ENCODE data around the gene FBXL17.

Gene FBXL17

GRCh38 chr5:107869438-107870115 lies 512.3 kb downstream of the FBXL17 start:
- H3K4me3 ChIP-seq (ENCODE audit: low read length), result no peak overlapping the region
- H3K27ac ChIP-seq (ENCODE audit: low read length), result no peak overlapping the region
- no peaks in the 10 kb centered on the region for H3K27me3 ChIP-seq (ENCODE audit: low read depth, low read length)
- H3K4me1 ChIP-seq (ENCODE audit: low read length), result no peaks in the 10 kb centered on the region; the same call in 1 of the 2 replicates
- TF ChIP-seq EZH2phosphoT487 (IDR thresholded peaks at IDR 0.05; ENCODE audit: low read depth), result no peak
- TF ChIP-seq CTCF (IDR thresholded peaks at IDR 0.05; ENCODE audit: low read depth, low read length), result no peak
- no peak overlapping the region for H2AFZ ChIP-seq (ENCODE audit: low read depth, low read length)
- H4K20me1 ChIP-seq (ENCODE audit: insufficient read depth, low read length), result no peaks in the 10 kb centered on the region
- H3K79me2 ChIP-seq (ENCODE audit: low read length), result no peaks in the 10 kb centered on the region
- H3K4me2 ChIP-seq (ENCODE audit: low read length), result no peak overlapping the region
- no peak overlapping the region for H3K9ac ChIP-seq (ENCODE audit: low read length)
- H3K36me3 ChIP-seq (replicated peaks; ENCODE audit: low read depth, low read length), result no peaks in the 10 kb centered on the region
- H3K9me3 ChIP-seq (ENCODE audit: insufficient read depth, low read length), result no peaks in the 10 kb centered on the region

- Histone ChIP-seq H3K9ac (ENCODE audit: low read length) (no peak overlapping the region), H3K27me3 (ENCODE audit: low read depth, low read length) (no peaks in the 10 kb centered on the region), H3K4me1 (ENCODE audit: low read length) (no peaks in the 10 kb centered on the region; the same call in 1 of the 2 replicates), H2AFZ (ENCODE audit: low read depth, low read length) (no peak overlapping the region), H3K79me2 (ENCODE audit: low read length) (no peaks in the 10 kb centered on the region), H3K4me3 (ENCODE audit: low read length) (no peak overlapping the region), H3K27ac (ENCODE audit: low read length) (no peak overlapping the region), H3K9me3 (ENCODE audit: insufficient read depth, low read length) (no peaks in the 10 kb centered on the region), H4K20me1 (ENCODE audit: insufficient read depth, low read length) (no peaks in the 10 kb centered on the region), H3K36me3 (replicated peaks; ENCODE audit: low read depth, low read length) (no peaks in the 10 kb centered on the region), H3K4me2 (ENCODE audit: low read length) (no peak overlapping the region)
- TF ChIP-seq CTCF (IDR thresholded peaks at IDR 0.05; ENCODE audit: low read depth, low read length) (no peak), EZH2phosphoT487 (IDR thresholded peaks at IDR 0.05; ENCODE audit: low read depth) (no peak)
Measured at GRCh38 chr5:107868650-107869409, 513.1 kb downstream of the FBXL17 start.

- H3K4me1 ChIP-seq (ENCODE audit: low read length), result no peaks in the 10 kb centered on the region; the same call in 1 of the 2 replicates
- H3K27me3 ChIP-seq (ENCODE audit: low read depth, low read length), result no peaks in the 10 kb centered on the region
- H4K20me1 ChIP-seq (ENCODE audit: insufficient read depth, low read length), result no peaks in the 10 kb centered on the region
- no peak overlapping the region for H3K27ac ChIP-seq (ENCODE audit: low read length)
- TF ChIP-seq CTCF (IDR thresholded peaks at IDR 0.05; ENCODE audit: low read depth, low read length) (no peak), EZH2phosphoT487 (IDR thresholded peaks at IDR 0.05; ENCODE audit: low read depth) (no peak)
- no peak overlapping the region for H2AFZ ChIP-seq (ENCODE audit: low read depth, low read length)
- H3K9ac ChIP-seq (ENCODE audit: low read length), result no peak overlapping the region
- no peaks in the 10 kb centered on the region for H3K9me3 ChIP-seq (ENCODE audit: insufficient read depth, low read length)
- no peaks in the 10 kb centered on the region for H3K36me3 ChIP-seq (replicated peaks; ENCODE audit: low read depth, low read length)
- H3K79me2 ChIP-seq (ENCODE audit: low read length), result no peaks in the 10 kb centered on the region
- H3K4me2 ChIP-seq (ENCODE audit: low read length), result no peak overlapping the region
- H3K4me3 ChIP-seq (ENCODE audit: low read length), result no peak overlapping the region
Measured at GRCh38 chr5:107867266-107867665, 514.6 kb downstream of the FBXL17 start.

- Histone ChIP-seq H4K20me1 (ENCODE audit: insufficient read depth, low read length) (no peaks in the 10 kb centered on the region), H3K9me3 (ENCODE audit: insufficient read depth, low read length) (no peaks in the 10 kb centered on the region), H3K79me2 (ENCODE audit: low read length) (no peaks in the 10 kb centered on the region), H3K4me1 (ENCODE audit: low read length) (no peaks in the 10 kb centered on the region), H3K27me3 (ENCODE audit: low read depth, low read length) (no peaks in the 10 kb centered on the region), H3K4me3 (ENCODE audit: low read length) (no peak overlapping the region), H3K9ac (ENCODE audit: low read length) (no peak overlapping the region), H2AFZ (ENCODE audit: low read depth, low read length) (no peak overlapping the region), H3K27ac (ENCODE audit: low read length) (no peak overlapping the region), H3K4me2 (ENCODE audit: low read length) (no peak overlapping the region), H3K36me3 (replicated peaks; ENCODE audit: low read depth, low read length) (no peaks in the 10 kb centered on the region)
- no peak for TF ChIP-seq EZH2phosphoT487 (IDR thresholded peaks at IDR 0.05; ENCODE audit: low read depth)
- TF ChIP-seq CTCF (IDR thresholded peaks at IDR 0.05; ENCODE audit: low read depth, low read length), result no peak
Measured at GRCh38 chr5:107864793-107865192, 517.1 kb downstream of the FBXL17 start.

All from OCI-LY3 (cell line).